HG03103 (cell line): Measurements from ENCODE around the gene POLR1D.

Experiments
- ATAC-seq: cut with Tn5 transposase; IDR thresholded peaks from one replicate; pipeline ENCODE4 v1.9.1; 2021; ENCODE audit warnings: low read depth; ENCODE audit not compliant: unreplicated experiment

POLR1D gene

DNA sequence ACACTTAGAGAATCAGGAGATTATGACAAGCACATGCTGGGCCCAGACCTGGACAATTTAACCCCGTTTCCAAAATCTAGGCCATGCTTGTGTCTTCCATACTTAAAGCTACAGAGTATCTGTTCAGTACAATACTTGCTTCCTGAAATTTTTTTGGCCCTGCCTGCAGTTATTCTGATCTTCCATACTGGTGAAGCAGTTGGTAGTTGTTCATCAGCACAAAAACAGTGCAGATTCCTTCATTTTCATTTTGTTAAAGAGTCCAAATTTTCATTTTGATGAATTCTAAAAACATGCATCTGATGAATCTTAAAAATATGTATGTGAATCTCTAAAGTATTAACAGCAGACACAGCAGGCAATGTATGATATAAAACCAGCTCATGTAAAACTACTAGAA lies 49.2 kb downstream of the POLR1D start:
- no peak for ATAC-seq

- no peak for ATAC-seq
Observed at GRCh38 chr13:27672025-27672424, 50.3 kb downstream of the POLR1D start.
